ENCODE measurements around the gene RYR2.

RYR2 gene

DNA sequence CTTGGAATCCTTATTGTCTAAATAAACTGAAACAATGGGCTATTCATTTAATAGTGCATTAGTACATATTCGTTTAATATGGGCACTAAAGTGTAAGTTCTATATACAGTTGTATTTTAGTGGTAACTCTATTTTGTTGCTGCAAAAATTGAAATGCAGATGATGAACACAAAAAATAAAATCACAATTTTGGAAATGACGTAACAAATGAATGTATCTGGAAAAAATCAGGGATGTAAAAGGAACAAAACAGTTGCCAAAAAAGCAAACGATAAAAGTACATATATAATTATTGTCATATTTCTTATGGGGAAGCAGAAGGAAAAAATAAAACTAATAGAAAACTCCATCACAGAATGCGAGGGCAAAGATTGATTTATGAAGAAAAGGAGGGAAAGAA, 254.9 kb downstream of the RYR2 start:
- no peak for TF ChIP-seq CTCF (IDR thresholded peaks at IDR 0.05; ENCODE audit: insufficient read depth, low read depth, low read length, missing control alignments)
- no peak for DNase-seq (ENCODE audit: low read depth)
- no peak overlapping the region for H3K4me3 ChIP-seq (ENCODE audit: low read depth, low read length)

DNA sequence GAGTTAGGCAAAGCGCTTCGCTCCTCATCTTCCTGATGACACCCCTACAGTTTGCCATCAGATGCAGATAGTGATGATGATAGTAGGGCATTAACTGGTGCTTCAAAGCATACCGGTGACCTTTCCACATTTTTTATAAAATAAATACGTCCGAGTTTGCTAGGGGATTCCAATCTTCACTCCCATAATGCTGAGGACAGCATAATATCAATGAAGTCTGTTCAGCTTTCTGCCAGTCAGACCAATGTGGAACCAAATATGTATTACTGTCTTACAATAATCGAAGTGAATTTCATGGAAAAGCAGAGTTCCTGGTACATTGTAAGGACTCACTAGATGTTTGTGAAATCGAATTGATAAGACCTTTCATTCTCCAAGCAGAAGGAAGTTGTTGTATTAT, 258.7 kb downstream of the RYR2 start:
- H3K4me3 ChIP-seq (ENCODE audit: low read depth, low read length) = no peak overlapping the region
- TF ChIP-seq CTCF (IDR thresholded peaks at IDR 0.05; ENCODE audit: insufficient read depth, low read depth, low read length, missing control alignments) = no peak
- no peak for DNase-seq (ENCODE audit: low read depth)

- H3K4me3 ChIP-seq (ENCODE audit: low read depth, low read length) = no peak overlapping the region
- no peak for DNase-seq (ENCODE audit: low read depth)
- no peak for TF ChIP-seq CTCF (IDR thresholded peaks at IDR 0.05; ENCODE audit: insufficient read depth, low read depth, low read length, missing control alignments)
Observed at GRCh38 chr1:237303929-237304328, 261.9 kb downstream of the RYR2 start.

GRCh38 chr1:237306726-237307125, 264.7 kb downstream of the RYR2 start:
- TF ChIP-seq CTCF (IDR thresholded peaks at IDR 0.05; ENCODE audit: insufficient read depth, low read depth, low read length, missing control alignments) = no peak

GRCh38 chr1:237309595-237310118, 267.7 kb downstream of the RYR2 start:
- no peak for TF ChIP-seq CTCF (IDR thresholded peaks at IDR 0.05; ENCODE audit: insufficient read depth, low read depth, low read length, missing control alignments)
- DNase-seq (ENCODE audit: low read depth) = no peak

More at GRCh38 chr1:237306726-237307125, 264.7 kb downstream of the RYR2 start:
- DNase-seq (ENCODE audit: low read depth) = no peak
- no peak overlapping the region for H3K4me3 ChIP-seq (ENCODE audit: low read depth, low read length)

GRCh38 chr1:237316352-237316751, 274.4 kb downstream of the RYR2 start:
- H3K4me3 ChIP-seq (ENCODE audit: low read depth, low read length) = no peak overlapping the region
- TF ChIP-seq CTCF (IDR thresholded peaks at IDR 0.05; ENCODE audit: insufficient read depth, low read depth, low read length, missing control alignments) = no peak
- DNase-seq (ENCODE audit: low read depth) = no peak

More at GRCh38 chr1:237309595-237310118, 267.7 kb downstream of the RYR2 start:
- no peak overlapping the region for H3K4me3 ChIP-seq (ENCODE audit: low read depth, low read length)

DNA sequence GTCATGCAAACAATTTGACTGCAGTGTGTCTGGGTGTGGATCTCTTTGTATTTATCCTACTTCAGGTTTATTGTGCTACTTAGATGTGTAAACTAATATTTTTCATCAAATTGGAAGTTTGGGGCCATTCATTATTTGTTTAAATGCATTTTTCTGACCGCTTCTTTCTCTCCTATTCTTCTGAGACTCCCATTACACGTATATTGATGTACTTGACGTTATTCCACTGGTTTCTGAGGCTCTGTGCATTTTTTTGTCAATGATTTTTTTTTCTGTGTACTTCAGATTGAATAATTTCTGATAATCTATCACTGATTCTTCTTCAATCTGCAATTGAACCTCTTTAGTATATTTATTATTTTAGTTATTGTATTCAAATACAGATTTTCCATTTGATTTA, 276.8 kb downstream of the RYR2 start:
- no peak for TF ChIP-seq CTCF (IDR thresholded peaks at IDR 0.05; ENCODE audit: insufficient read depth, low read depth, low read length, missing control alignments)
- H3K4me3 ChIP-seq (ENCODE audit: low read depth, low read length) = no peak overlapping the region

More for the DNA sequence above, 276.8 kb downstream of the RYR2 start:
- no peak for DNase-seq (ENCODE audit: low read depth)
